Cortex of kidney (tissue), 1 donor: ENCODE data around the gene CITED1.

Experiments used
- DNase-seq: peaks from one replicate; lab custom pipeline; 2025; lab: John Stamatoyannopoulos, UW

CITED1 gene

GRCh38 chrX:72308566-72309296 is 3.0 kb upstream of the CITED1 start:
- no peak for DNase-seq

- no peak for DNase-seq
Measured at GRCh38 chrX:72308209-72308565, 2.5 kb upstream of the CITED1 start.

GRCh38 chrX:72307646-72308051 is 1.9 kb upstream of the CITED1 start:
- DNase-seq: no peak

GRCh38 chrX:72306851-72307645 is 1.3 kb upstream of the CITED1 start:
- DNase-seq: peak; percentile 4

- DNase-seq: no peak
Measured at GRCh38 chrX:72306085-72306801, 529 bp upstream of the CITED1 start.

GRCh38 chrX:72304877-72305276 is 837 bp downstream of the CITED1 start:
- no peak for DNase-seq

- no peak for DNase-seq
Measured at GRCh38 chrX:72301781-72302180, 3.9 kb downstream of the CITED1 start.

GRCh38 chrX:72299891-72300630 is 5.7 kb downstream of the CITED1 start:
- no peak for DNase-seq

GRCh38 chrX:72297953-72298730 is 7.6 kb downstream of the CITED1 start:
- DNase-seq: no peak

- DNase-seq: no peak
Measured at GRCh38 chrX:72296991-72297390, 8.7 kb downstream of the CITED1 start.

- DNase-seq: no peak
Measured at GRCh38 chrX:72295745-72296144, 10.0 kb downstream of the CITED1 start.

GRCh38 chrX:72294497-72294896 is 11.2 kb downstream of the CITED1 start:
- DNase-seq: no peak

GRCh38 chrX:72282302-72282701 is 23.4 kb downstream of the CITED1 start:
- no peak for DNase-seq

GRCh38 chrX:72280321-72280845 is 25.3 kb downstream of the CITED1 start:
- no peak for DNase-seq

GRCh38 chrX:72276478-72276953 is 29.2 kb downstream of the CITED1 start:
- no peak for DNase-seq

- no peak for DNase-seq
Measured at GRCh38 chrX:72274526-72274925, 31.2 kb downstream of the CITED1 start.

GRCh38 chrX:72273718-72274117 is 32.0 kb downstream of the CITED1 start:
- no peak for DNase-seq

- no peak for DNase-seq
Measured at GRCh38 chrX:72272868-72273267, 32.8 kb downstream of the CITED1 start.

GRCh38 chrX:72271812-72272211 is 33.9 kb downstream of the CITED1 start:
- DNase-seq: no peak

GRCh38 chrX:72271091-72271788 is 34.5 kb downstream of the CITED1 start:
- no peak for DNase-seq
